HG03439 (cell line): ENCODE measurements around the gene ZNF674.

ENCODE experiments used
- ATAC-seq: cut with Tn5 transposase; IDR thresholded peaks from one replicate; pipeline ENCODE4 v1.9.1; 2021; ENCODE audit warnings: mild to moderate bottlenecking, moderate library complexity; ENCODE audit not compliant: unreplicated experiment

Gene ZNF674

DNA sequence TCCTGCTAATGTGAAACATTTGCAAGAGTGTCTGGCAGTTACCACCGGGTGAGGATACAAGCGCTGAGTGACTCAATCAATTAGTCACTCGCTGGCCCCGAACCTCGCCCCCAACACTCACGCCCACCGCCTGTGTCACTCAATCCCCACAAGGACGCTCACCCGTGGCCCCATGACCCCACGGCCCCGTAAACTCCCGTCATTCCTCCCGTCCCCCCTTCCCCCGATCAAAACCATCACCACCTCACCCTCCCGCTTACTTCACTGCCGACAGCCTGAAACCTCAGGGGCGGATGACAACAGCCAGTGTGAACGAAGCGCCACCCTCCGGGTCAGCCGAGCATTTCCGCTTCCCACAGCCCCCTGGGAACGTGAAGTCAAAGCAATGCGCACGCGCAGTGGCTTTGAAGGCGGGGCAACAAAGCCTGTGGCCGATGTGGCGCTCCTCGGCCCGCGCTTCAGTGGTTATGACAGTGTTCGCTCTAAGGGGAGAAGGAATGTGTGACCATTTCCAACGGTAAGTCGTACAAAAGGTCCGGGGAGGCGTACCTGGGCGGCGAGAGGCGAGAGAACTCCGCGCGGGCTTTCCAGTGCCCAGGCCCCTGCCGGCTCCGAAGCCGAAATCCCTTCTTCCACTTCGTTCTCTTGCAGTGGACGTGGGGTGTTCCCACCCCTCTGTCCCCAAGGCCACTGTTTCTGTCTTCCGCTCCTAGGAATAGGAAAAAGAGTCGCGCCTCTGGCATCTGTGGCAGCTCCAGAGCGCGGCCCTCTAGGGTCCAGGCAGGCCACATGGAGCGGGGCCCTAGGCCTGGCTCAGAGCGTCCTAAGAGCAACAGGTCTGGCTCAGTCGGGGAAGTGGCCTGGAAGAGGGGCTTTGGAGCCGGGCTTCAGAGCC, at the start of gene ZNF674:
ZNF674 (minus strand) TSS at position 311 of the 895 bp plus-strand sequence. CDS start 3,334 bp downstream, outside the sequence.
- peak; percentile 89 for ATAC-seq

DNA sequence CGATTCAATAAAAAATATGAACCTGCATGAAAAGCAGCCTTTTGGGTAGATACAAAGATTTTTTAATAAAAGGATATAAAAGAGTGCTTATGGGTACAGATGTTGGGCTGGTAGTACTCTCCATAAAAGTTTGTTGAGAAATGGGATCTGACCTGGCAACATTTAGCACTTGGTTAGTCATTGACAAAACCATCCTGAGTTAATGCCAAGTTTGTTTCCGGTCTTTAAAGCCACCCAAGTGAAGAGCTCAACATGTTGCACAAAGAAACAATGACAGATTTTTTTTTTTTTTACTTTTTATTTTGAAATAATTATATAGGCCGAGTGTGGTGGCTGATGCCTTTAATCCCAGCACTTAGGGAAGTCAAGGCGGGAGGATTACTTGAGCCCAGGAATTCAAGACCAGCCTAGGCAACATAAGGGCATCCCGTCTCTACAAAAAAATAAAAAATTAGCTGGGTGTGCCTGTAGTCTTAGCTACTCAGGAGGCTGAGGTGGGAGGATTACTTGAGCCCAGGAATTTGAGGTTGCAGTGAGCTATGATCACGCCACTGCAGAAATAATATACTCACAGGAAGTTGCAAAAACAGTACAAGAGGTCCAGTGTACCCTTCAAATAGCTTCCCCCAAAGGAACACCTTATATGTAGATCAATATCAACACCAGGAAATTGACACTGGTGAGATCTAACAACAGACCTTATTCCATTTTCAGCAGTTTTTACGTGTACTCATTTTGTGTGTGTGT, 44.9 kb upstream of the ZNF674 start:
- ATAC-seq, result no peak

DNA sequence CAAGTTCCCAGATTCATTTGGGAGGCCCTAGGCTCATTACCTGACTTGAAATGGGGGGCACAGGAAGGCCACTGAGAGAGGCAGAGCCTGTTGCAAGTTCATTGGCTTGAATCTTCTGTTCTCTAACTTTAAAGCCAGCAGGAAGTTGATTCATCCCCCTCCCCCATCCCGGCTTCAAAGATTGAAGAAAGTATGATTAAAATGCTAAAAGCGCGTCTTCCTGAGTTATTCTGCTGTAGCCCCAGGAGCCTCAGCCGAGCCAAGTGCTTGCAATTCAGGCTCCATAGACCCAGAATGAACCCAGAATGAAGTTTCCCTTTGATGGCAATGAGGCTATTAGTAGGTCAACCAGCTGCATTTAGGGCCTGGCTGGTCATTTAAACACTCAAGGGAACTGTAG, 43.0 kb upstream of the ZNF674 start:
- ATAC-seq, result no peak

DNA sequence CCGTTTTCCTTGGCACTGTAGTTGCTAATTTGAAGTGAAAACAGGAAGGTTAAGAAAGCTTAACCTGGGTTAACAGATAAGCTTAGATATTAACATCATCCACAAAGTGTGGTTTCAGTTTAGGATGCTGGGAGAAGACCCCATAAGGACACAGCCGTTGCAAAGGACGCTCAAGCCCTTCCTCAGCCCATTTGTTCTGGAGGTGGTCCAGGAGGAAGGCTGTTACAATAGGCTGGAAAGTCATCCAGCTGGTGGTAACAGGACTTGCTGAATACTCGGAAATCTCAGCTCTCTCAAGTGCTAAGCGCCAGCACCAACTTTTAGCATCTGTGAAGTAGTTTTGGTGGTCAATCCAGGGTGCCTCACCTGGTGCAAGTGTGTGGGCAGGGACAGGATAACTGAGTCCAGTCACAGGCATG, 42.5 kb upstream of the ZNF674 start:
- no peak for ATAC-seq

DNA sequence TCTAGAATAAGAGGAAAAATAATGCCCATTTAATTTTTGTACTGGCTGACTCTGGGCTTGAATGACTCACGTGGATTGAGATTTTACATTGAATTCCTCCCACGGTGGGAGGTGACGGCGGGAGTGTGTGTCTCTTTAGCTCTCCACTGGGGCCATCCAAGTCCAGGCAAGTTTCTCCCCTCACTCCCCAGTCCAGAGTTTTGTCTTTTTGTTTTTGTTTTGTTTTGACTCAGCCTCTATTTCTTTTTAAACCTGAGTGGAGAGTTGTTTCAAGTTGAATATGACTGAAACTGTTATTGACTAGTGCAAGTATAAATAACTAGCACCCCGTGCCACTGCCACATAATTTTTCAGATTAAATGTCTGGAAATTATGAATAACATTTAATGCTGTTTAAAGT, 41.9 kb upstream of the ZNF674 start:
- ATAC-seq, result peak; percentile 82

DNA sequence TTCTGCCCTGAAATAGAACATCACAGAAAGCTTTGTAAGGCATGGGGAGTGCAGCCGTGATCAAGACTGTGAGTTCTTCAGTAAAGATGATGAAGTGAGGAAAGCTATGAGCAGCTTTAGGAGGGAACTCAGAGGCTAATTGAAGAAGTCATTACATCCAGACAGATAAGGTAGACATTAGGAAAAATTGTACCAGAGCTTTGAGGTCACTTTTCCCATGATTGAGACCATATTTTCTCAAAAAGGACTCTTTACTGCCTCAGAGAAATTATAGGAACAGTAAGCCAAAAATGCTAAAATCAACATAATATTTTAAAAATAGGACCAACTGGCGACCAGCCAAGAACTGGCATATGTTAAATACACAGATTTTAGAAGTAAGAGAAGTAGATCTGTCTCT, 39.5 kb upstream of the ZNF674 start:
- ATAC-seq, result no peak

DNA sequence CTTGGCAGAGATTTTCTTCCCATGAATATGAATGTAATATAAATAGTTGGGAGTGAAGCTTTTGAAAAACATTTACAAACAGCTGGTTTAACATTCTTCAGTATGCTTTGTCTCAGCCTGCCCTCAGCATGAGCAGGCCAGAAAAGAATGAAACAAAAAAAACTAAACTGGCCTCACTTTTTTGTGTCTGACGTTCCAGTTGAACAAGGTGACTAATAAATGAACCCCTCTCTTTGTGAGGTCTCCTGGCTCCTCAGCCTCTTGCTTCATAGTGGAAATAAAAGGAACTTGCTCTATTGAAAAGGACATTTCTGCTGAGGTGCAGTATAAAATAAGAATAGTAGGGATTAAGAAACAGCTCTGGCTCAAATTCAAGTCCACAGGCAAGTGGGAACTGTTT, 37.7 kb upstream of the ZNF674 start:
- no peak for ATAC-seq

DNA sequence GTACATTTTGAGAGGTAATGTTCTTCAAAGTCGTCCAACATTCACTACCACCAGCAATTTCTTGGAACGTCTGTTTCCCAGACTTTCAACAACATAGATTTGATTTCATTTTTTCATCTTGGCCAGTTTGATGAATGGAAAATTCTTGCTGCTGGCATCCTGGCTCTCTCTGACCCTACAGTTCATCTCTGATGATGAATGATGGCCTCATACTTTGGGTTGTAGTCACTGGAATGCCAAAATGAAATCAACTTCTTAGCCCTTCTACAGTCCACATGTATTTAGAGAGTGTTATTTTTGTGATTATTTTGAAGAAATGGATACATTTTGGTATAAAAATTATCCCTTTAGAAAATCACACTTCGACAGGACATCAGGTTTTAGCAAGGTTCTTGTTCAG, 37.1 kb upstream of the ZNF674 start:
- ATAC-seq, result no peak

DNA sequence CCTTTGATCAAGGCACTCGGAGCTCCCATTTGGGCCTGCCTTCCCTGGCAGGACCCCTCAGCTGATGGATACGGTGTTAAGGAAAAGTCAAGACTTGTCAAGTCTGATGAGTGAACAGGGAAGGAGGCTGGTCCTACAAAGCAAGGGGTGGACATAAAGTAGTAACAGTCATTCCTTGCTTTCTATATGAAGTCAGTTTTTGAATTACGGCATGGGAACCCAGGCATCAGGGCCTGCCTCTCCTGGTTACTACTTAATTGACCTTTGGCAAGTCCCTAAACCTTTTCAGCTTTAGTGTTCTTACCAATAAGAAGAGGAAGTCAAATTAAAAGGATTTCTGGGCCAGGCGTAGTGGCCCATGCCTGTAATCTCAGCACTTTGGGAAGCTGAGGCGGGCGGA, 35.4 kb upstream of the ZNF674 start:
- ATAC-seq, result no peak

DNA sequence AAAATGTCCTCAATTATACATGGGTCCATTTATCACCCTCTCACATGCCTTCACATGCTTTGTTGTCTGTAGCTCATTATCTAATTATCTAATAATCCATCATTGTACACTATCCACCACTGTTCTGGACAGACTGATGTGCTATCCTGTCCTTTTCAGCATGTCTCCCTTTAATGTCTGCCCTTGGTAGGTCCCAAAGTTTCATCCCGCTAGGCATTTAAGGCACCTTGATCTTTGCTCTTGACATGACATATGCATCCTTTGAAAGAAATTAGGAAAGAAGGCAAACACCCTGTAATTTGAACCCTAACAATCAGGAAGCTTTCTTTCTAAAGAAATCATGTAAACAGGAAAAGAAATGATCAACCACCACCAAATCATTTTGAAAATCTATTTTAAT, 34.0 kb upstream of the ZNF674 start:
- ATAC-seq, result no peak

DNA sequence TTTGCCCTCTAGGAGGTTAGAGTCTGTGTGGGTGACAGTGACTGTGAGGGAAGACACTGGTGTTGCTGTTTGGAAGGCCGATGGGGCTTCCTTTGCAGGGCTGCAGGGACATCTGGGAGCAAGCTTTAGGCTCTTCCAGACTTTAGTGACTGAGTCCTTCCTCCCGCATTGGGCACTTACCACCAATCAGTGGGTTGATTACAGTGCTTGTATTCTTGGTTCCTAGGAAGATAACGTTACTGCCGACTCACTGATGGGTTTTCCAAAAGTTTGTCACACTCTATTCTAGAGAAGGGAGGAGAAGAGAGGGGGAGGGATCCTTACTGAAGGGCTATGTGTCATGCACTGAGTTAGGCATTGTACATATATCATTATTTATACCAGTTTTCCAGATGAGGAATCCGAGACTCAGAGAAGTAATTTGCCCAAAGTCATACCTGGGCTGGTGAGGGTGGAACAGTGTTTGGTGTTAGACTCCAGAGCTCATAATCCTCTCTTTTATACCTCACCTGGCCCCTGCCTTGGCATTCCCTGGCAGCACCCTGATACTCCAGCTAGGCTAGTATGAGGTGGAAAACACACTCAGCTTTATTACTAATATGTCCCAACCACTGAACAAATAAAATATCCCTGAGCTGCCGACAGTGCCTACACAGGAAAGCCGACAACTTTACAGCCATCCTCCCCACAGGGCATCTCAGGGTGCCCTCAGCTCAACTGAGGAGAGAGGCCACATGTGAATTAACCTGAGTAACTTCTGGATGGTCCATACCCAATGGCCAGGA, 32.2 kb upstream of the ZNF674 start:
- ATAC-seq, result no peak

DNA sequence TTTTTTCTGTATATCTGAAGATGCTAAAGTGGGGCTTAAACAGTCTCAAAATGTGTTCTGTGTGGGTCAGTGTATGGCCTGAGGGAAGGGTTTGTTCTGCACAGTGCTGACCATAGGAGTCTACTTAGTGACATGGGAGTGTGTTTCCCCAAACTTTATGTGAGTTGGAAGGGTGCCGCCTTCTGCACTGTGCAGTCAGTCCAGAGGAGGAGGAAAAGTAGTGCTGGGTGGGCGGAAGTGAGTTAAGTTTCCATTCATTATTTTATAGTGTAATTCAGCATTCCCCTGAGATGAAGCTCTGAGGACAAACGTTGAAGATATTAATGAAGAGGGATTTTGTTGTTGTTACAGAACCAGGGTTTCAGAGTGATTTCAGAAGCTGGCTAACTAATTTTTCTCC, 31.2 kb upstream of the ZNF674 start:
- ATAC-seq, result no peak

DNA sequence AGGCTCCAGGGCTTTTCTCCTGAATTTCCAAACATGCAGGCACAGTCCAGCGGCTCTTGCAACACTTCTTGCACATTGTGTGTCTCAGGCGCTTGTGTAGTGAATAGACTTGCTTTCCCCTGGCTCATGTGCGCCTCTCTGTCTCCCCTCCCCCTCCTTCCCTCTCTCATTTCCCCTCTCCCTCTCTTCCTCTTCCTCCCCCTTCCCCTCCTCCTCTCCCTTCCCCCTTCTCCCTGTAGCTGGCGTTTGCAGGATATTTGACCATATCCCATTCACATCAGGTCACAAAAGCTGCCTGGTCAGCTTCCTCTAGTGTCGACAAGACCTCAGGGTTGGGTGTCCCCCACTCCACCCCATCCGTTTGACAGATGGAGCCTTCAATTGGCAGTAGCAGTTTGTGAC, 30.8 kb upstream of the ZNF674 start:
- ATAC-seq, result no peak

DNA sequence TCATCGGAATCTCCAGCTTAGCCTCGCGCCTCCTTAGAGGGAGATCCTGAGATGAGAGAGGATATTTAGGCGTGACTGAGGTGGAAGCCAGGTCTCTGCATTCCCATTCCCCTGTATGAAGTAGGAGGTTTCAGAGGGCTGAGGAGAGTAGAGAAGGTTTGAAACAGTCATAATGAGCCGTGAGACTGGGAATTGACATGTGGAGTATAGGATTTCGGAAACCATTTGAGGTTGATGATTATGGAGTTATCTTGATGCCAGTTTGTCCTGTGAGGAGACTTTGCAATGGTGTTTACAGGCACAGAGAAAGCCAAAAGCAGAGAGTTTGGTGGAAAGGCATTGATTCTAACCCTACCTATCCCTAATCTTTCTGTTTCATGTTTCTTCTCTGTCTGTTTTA, 30.4 kb upstream of the ZNF674 start:
- ATAC-seq, result no peak

DNA sequence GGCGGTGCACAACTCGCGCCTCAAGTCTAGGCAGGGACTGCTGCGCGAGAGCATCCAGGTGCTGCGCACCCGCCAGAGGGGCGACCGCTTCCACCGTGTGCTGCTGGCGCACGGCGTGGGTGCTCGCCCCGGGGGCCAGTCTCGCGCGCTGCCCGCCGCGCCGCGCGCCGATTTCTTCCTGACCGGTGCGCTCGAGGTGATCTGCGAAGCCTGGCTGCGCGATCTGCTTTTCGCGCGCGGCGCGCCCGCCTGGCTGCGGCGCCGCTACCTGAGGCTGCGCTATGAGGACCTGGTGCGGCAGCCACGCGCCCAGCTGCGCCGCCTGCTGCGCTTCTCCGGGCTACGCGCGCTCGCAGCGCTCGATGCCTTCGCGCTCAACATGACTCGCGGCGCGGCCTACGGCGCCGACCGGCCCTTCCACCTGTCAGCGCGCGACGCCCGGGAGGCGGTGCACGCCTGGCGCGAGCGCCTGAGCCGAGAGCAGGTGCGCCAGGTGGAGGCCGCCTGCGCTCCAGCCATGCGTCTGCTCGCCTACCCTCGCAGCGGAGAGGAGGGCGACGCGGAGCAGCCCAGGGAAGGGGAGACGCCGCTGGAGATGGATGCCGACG, 29.7 kb upstream of the ZNF674 start:
- ATAC-seq, result peak; percentile 35

DNA sequence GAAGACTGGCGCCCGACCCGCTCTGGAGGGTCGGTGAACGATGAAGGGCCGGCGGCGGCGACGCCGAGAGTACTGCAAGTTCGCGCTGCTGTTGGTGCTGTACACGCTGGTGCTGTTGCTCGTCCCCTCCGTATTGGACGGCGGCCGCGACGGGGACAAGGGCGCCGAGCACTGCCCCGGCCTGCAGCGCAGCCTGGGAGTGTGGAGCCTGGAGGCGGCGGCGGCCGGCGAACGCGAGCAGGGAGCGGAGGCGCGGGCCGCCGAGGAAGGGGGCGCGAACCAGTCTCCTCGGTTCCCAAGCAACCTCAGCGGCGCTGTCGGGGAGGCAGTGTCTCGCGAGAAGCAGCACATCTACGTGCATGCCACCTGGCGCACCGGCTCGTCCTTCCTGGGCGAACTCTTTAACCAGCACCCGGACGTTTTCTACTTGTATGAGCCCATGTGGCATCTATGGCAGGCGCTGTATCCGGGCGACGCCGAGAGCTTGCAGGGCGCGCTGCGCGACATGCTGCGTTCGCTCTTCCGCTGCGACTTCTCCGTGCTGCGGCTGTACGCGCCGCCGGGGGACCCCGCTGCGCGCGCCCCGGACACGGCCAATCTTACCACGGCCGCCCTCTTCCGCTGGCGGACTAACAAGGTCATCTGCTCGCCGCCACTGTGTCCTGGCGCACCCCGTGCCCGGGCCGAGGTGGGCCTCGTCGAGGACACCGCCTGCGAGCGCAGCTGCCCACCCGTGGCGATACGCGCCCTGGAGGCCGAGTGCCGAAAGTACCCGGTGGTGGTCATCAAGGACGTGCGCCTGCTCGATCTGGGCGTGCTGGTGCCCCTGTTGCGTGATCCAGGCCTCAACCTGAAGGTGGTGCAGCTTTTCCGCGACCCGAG, 28.9 kb upstream of the ZNF674 start:
- peak; percentile 37 for ATAC-seq

DNA sequence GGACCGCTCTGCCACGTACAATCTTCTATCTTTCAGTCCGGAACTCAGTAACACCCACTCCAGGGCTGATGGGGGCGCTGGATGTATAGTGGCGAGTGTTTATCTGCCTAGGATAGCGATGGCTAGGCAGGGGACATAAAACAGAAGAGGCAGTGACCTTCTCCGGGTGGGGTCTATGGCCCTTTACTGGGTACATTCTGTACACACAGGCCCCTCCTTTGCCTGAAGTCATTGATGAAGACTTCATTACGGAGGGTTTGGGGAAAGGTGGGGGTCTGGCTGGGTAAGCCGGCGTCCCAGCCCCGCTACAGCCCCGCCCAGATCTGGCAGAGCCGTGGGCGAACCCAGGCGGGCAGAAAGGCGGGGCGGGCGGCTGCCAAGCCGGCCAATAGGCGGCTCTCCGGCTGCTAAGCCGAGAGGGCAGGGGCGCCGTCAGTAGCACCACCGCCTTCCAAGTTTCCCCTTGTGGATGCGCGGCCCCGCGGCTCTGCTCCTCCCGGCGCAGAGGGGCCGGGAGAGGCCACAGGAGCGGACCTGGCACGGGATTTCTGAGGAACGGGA, 28.2 kb upstream of the ZNF674 start, which contains the start of gene CHST7:
CHST7 (plus strand) TSS at position 435 of the 561 bp plus-strand sequence. CDS start 167 bp downstream, outside the sequence.
- peak; percentile 40 for ATAC-seq

DNA sequence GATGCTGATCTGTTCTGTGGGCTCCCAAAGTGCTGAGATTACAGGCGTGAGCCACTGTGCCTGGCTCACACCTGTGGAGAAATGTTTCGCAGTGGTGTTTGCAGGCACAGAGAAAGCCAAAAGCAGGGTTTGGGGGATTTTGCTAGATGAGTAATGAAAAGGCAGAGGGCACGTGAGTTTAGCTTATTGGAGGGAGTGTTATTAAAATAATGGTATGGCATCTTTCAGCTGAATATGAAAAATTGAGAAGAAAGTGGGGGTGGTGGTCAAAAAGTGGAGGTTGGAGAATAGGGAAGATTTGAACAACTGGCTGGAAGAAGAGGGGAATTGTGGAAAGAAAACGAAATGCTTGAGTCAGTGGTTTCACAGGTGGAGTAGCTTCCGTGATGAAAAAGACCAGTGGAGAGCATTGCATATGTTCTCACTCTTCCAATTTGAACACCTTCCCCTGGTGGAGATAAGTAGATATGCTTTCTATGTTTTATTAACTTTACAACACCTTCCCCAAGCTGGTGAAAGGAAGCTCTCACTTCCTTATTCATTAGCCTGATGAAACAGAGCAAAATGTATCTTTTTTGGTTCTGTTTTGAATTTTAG, 27.2 kb upstream of the ZNF674 start:
- ATAC-seq, result no peak
